Measurements from ENCODE around the gene METTL14. TPM values are rescaled to one million over a fixed set of nuclear protein-coding genes. Genes with fewer than 3 reads are reported as not detected.

Gene METTL14
- total and polyA plus RNA-seq, 12 donors, result 4.8 to 37.2 (median 31.5) TPM

DNA sequence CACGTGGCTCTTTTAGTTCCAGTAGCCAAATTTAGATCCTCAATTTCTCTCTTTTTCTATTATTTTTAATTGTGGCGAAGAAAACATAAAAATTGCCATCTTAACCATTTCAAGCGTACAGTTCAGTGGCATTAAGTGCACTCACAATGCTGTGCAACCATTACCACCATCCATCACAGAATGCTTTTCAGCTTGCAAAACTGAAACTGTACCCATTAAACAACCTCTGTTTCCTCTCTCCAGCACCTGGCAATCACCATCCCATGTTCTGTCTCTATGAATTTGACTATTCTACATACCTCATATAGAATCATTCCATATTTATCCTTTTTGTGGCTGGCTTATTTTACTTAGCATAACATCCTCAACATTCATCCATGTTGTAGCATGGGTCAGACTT is 74.9 kb downstream of the METTL14 start:
- Histone ChIP-seq H3K4me1 (peaks cover 5 to 99% (median 90%) of the 10 kb centered on the region in 9 donors), H3K9me3 (no peaks in the 10 kb centered on the region), H3K27me3 (no peaks in the 10 kb centered on the region), H3K36me3 (peaks cover 0 to 89% (median 9%) of the 10 kb centered on the region in 9 donors), H3K27ac (peak overlapping the region; percentile 8 to 77 (median 57)), H3K4me3 (no peak overlapping the region)
- intact Hi-C loops (cut with DNase I), result no loop called here
- 89 to 90% methylated on average over 3 of the region's 3 CpGs for WGBS, 2 donors
- TF ChIP-seq, protein P1, sequence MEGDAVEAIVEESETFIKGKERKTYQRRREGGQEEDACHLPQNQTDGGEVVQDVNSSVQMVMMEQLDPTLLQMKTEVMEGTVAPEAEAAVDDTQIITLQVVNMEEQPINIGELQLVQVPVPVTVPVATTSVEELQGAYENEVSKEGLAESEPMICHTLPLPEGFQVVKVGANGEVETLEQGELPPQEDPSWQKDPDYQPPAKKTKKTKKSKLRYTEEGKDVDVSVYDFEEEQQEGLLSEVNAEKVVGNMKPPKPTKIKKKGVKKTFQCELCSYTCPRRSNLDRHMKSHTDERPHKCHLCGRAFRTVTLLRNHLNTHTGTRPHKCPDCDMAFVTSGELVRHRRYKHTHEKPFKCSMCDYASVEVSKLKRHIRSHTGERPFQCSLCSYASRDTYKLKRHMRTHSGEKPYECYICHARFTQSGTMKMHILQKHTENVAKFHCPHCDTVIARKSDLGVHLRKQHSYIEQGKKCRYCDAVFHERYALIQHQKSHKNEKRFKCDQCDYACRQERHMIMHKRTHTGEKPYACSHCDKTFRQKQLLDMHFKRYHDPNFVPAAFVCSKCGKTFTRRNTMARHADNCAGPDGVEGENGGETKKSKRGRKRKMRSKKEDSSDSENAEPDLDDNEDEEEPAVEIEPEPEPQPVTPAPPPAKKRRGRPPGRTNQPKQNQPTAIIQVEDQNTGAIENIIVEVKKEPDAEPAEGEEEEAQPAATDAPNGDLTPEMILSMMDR (IDR thresholded peaks at IDR 0.05), result no peak
- DNase-seq (no peak), ATAC-seq (no peak)

DNA sequence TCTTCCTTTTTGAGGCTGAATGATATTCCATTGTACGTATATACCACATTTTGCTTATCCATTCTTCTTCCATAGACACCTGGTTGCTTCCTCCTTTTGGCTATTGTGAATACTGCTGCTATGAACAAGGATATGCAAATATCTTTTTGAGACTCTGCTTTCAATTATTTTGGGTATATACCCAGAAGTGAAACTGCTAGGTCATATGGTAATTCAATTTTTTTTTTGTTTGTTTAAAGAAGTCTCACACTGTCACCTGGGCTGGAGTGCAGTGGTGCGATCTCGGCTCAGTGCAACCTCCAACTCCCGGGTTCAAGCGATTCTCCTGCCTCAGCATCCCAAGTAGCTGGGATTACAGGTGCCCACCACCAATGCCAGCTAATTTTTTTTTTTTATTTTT is 75.3 kb downstream of the METTL14 start:
- H3K4me1 ChIP-seq, result peaks cover 5 to 99% (median 90%) of the 10 kb centered on the region in 9 donors

DNA sequence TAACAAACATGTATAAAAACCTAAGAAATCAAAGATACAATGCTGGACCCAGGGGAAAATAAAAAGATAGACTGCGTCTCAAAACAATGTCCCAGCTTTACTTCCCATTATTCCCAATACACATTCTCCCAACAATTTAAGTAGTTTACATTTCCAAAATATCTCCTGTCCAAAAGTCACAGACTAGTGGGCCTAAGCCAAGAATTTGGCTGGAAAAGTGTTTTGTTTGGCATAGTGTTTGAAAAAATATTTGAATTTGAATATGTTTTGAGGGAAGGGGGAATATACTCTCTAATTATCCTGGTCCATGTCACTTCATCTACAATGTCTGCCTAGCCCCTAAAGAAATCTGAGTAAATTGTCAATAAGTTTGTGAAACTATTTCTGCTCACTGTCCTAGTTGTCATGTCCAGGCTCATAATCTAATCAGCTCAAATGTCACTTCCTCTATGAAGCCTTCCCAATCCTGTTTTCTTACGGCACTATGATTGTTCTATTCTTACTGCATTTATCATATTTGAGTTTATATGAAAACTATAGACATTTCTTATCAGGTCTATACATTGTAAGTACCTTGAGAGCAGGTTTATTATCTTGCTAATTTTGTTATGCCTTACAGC is 76.3 kb downstream of the METTL14 start:
- peak overlapping the region; percentile 33 to 78 (median 58) for H3K27ac ChIP-seq
- peaks cover 10 to 99% (median 90%) of the 10 kb centered on the region in 9 donors for H3K4me1 ChIP-seq
- no peaks in the 10 kb centered on the region for H3K27me3 ChIP-seq
- peaks cover 0 to 90% (median 14%) of the 10 kb centered on the region in 9 donors for H3K36me3 ChIP-seq
- TF ChIP-seq, protein P1 (IDR thresholded peaks at IDR 0.05), result no peak
- 47 to 50% methylated on average over 2 of the region's 2 CpGs for WGBS, 2 donors
- H3K9me3 ChIP-seq, result no peaks in the 10 kb centered on the region
- DNase-seq (no peak), ATAC-seq (peak in 1 of 8 donors; percentile 15)
- intact Hi-C loops (cut with DNase I), result no loop called here
- H3K4me3 ChIP-seq, result no peak overlapping the region

More for the DNA sequence above, 75.3 kb downstream of the METTL14 start:
- Histone ChIP-seq H3K27ac (peak overlapping the region in 9 of 10 donors; percentile 46 to 77 (median 66)), H3K27me3 (no peaks in the 10 kb centered on the region), H3K9me3 (no peaks in the 10 kb centered on the region), H3K4me3 (no peak overlapping the region), H3K36me3 (peaks cover 0 to 90% (median 9%) of the 10 kb centered on the region in 9 donors)
- 97% methylated on average over 5 of the region's 5 CpGs for WGBS, 2 donors
- TF ChIP-seq, protein P1 (IDR thresholded peaks at IDR 0.05), result no peak
- DNase-seq (no peak), ATAC-seq (no peak)
- intact Hi-C loops (cut with DNase I), result no loop called here

DNA sequence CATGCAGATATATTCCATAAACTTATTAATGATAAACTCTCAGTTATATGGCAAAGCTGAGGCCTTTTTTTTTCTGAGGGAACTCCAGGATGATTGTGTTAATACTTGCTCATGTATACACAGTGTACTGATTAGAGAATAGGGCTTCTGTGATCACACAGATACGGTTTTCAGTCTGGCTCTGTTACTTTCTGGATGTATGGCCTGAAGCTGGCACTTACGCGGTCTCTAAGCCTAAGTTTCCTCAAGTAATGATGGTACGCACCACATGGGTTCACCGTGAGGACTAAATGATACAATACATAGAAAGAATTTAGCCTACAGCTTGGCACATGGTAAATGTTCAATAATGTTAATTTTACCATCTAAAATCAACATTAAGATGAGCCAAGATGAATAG is 77.0 kb downstream of the METTL14 start:
- no peaks in the 10 kb centered on the region for H3K9me3 ChIP-seq
- H3K36me3 ChIP-seq, result peaks cover 0 to 90% (median 21%) of the 10 kb centered on the region in 9 donors
- TF ChIP-seq, protein P1 (IDR thresholded peaks at IDR 0.05), result no peak
- H3K4me3 ChIP-seq, result no peak overlapping the region
- intact Hi-C loops (cut with DNase I), result no loop called here
- peaks cover 10 to 93% (median 89%) of the 10 kb centered on the region in 9 donors for H3K4me1 ChIP-seq
- peak overlapping the region; percentile 33 to 78 (median 58) for H3K27ac ChIP-seq
- no peaks in the 10 kb centered on the region for H3K27me3 ChIP-seq
- WGBS, 2 donors, result 71 to 80% methylated on average over 5 of the region's 5 CpGs
- ATAC-seq (no peak), DNase-seq (no peak)
